Cardiac fibroblast (primary cell): ENCODE data around the gene TMEFF2.

Experiments
- DNase-seq, 2 donors: peaks; one replicate each; pipeline versions ENCODE4 v3.0.0 to v3.0.0-alpha.2; 2010; ENCODE audit warnings: low read depth in 2 of 2
- H3K4me3 ChIP-seq, 2 donors: replicated peaks in 1 of 2; 1 replicate in 1 of 2; 2 replicates in 1 of 2; pipeline ENCODE4 v1.5.1; 2011; ENCODE audit warnings: low read depth in 2 of 2, low read length in 2 of 2, mild to moderate bottlenecking in 2 of 2, moderate library complexity in 1 of 2
- CTCF ChIP-seq: IDR thresholded peaks from one replicate; pipeline ENCODE4 v1.5.1; 2011; ENCODE audit warnings: low read depth, mild to moderate bottlenecking, low read length, inconsistent platforms

TMEFF2 gene

DNA sequence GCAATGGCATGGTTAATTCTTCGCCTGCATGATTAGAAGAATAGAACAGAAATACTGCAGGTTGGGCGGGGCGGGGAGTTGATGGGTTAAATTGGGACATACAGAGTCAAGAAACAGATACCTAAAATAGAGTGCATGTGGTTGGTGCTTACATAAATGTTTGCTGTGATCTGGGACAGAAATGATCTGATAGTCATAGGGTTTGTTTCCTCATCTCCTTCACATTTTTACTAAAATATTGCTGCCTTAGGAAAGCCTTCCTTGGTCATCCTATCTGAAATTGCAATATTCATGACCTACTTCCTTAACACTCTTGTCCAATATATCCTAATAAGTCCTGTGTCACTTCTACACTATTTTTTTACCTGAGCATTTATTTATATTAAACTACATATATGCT lies 163.9 kb downstream of the TMEFF2 start:
- no peak for TF ChIP-seq CTCF
- no peak for DNase-seq
- H3K4me3 ChIP-seq = no peak overlapping the region

- no peak for TF ChIP-seq CTCF
- DNase-seq = peak; percentile 44 to 46
- no peak overlapping the region for H3K4me3 ChIP-seq
These were observed 164.4 kb downstream of the TMEFF2 start for GRCh38 chr2:192030289-192030688.

DNA sequence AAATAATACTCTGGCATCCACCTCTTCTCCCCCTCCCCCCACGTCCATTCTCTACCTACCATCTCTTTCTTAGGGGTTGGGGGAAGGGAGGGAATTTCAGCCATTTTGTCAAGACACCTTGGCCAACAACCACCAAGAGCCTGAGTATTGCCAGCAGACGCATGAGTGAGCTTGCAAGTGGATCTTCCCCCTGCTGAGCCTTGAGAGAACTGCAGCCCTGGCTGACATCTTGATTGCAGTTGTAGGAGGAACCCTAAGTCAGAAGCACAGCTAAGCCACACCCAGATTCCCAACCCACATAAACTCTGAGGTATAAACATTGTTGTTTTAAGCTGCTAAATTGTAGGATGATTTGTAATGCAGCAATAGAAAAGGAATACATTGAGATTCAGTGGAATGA lies 165.6 kb downstream of the TMEFF2 start:
- H3K4me3 ChIP-seq = no peak overlapping the region
- DNase-seq = peak; percentile 19 to 55
- peak; percentile 53 for TF ChIP-seq CTCF

GRCh38 chr2:192026825-192027120 lies 168.0 kb downstream of the TMEFF2 start:
- H3K4me3 ChIP-seq = no peak overlapping the region
- no peak for DNase-seq
- TF ChIP-seq CTCF = no peak

DNA sequence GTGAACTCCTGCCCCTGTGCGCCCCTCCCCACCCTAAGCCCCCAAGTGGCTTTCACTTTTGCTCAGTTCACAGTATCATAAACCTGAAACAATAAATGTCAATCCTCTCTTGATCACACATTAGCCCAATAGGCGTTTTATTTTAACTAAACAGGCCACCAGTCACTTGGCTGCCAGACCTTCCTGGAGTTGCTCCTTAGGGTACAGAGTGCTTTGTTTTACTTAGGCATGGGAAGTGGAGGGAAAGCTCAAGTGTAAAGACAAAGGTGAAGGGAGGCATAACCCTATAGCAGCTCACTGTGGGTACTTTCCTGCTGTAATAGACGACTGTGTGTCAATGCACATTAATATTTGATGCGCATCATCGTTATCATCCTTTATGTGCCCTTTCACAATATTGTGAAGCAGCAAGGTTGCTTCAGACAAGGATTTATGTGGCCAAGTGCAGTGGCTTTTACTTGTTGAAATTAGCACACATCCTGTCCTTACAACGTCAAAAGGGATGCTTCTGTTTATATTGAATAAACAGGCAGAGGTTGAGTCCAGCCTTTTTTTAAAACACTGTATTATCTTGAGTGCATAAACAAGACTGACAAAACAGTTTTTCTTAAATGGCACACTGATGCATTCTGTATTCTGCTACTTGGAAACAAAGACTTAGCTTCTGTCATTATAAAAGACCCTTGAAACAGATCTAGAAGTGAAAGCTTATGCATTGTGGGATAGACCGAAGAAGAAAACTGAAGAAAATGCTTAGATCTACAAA lies 168.5 kb downstream of the TMEFF2 start:
- no peak overlapping the region for H3K4me3 ChIP-seq
- no peak for TF ChIP-seq CTCF
- peak in 1 of 2 donors; percentile 3 for DNase-seq

DNA sequence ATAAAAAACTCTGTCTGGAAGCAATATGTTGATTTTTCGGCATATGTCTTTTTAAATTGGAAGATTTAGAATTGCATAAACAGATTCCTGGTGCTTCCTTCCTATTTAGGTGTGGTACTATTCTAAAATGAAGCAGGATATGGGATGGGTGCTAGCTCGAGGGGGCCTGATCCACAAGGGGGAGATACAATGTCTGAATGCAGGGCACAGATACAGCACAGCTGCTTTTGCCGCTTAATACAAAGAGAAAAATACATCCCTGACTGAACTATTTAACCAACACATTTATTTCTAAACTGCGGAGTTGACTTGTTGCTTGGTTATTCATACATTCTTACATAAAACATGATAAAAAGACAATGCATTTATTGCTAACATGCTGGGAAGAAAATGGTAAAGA lies 169.1 kb downstream of the TMEFF2 start:
- DNase-seq = no peak
- no peak overlapping the region for H3K4me3 ChIP-seq
- TF ChIP-seq CTCF = no peak

DNA sequence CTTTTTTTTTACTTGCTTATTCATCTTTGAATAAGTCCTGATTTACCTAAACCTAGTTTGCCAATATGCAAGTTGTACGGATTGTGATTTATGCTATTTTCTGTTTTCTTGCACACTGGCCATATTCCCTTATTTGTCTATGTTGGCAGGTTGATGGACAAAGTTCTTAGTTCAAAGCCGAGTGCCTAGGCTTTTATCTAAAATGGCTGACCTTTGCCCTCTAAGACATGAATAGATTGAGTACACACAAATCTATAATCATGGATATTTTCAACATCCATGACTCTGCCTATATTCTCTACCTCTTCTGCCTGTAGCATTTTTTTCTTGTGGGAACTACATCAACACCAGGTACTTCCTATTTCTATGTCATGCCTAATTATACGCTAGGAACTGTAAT lies 171.7 kb downstream of the TMEFF2 start:
- TF ChIP-seq CTCF = no peak
- H3K4me3 ChIP-seq = no peak overlapping the region

More for the DNA sequence above, 171.7 kb downstream of the TMEFF2 start:
- no peak for DNase-seq
